ENCODE data around the gene NFKBIE. TPM values are rescaled to one million over a fixed set of nuclear protein-coding genes. Genes with fewer than 3 reads are reported as not detected.

NFKBIE gene
- total and polyA plus RNA-seq, 9 of the 15 experiments (the other 6 are each of a cell fraction or from before 2014, with no cell fraction given): 2.1 to 16.4 (median 11.7) TPM

DNA sequence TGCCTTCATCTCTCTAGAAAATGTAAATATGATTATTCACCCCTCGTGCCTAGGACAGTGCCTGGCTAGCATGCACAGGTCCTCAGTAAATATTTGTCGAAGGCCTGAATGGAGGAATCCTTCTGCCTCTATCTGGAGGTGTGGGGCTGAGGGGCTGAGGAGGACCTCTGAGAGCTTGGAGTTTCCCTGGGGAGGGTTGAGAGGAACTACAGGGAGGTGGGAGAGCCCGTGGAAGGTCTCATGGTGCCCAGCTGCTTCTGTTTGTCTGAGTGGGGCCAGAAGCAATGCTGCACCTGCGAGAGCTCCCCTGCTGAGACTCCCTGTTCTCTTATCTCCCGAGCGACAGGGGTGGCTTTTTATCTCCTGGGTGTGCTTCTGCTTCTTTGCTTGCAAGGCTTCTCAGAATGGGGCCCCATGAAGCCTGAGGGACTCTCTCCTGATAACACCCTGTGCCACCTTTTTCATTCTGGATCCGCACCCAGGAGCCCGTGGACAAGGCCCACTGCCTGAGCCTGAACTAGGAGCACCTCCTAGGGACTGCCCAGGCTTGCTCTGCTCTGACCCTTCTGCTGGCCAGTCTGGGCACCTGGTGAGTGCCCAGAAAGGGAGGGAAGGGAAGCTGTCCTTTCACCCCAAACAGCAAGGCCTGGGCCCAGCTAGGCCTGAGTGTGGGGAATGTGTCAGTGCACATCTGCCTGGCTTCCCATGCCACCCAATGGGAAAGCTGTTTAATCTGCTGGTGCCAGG lies 39.6 kb downstream of the NFKBIE start (continued):
- TF ChIP-seq AFF1 (IDR thresholded peaks at IDR 0.05; ENCODE audit: low read depth in 1 of 2, partially characterized antibody in 2 of 2): peak in 1 of 2 experiments; percentile 87
- 0 out of 2 replicates have a peak, but pooled peaks have one; percentile 74 for TF ChIP-seq ZNF133 (CRISPR knock-in tag; IDR thresholded peaks at IDR 0.05)
- TF ChIP-seq TEAD4 (IDR thresholded peaks at IDR 0.05; ENCODE audit: low read length): peak; percentile 97
- no peak for TF ChIP-seq TEAD4 (CRISPR knock-in tag; IDR thresholded peaks at IDR 0.05; ENCODE audit: borderline replicate concordance)
- 0 out of 2 replicates have a peak, but pooled peaks have one; percentile 6 for TF ChIP-seq HIVEP1 (CRISPR knock-in tag; IDR thresholded peaks at IDR 0.05)
- peak; percentile 53; the same call in 1 of the 2 replicates for TF ChIP-seq ZKSCAN1 (IDR thresholded peaks at IDR 0.05; ENCODE audit: low read depth, low read length)
- TF ChIP-seq ZSCAN29 (IDR thresholded peaks at IDR 0.05): no peak
- TF ChIP-seq TAL1 (IDR thresholded peaks at IDR 0.05): peak; percentile 96
- TF ChIP-seq HMG20B (CRISPR knock-in tag; IDR thresholded peaks at IDR 0.05): no peak
- TF ChIP-seq MTF1 (CRISPR knock-in tag; IDR thresholded peaks at IDR 0.05; ENCODE audit: borderline replicate concordance): peak; percentile 40; the same call in 1 of the 2 replicates
- TF ChIP-seq, protein P1, sequence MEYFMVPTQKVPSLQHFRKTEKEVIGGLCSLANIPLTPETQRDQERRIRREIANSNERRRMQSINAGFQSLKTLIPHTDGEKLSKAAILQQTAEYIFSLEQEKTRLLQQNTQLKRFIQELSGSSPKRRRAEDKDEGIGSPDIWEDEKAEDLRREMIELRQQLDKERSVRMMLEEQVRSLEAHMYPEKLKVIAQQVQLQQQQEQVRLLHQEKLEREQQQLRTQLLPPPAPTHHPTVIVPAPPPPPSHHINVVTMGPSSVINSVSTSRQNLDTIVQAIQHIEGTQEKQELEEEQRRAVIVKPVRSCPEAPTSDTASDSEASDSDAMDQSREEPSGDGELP (CRISPR knock-in tag; IDR thresholded peaks at IDR 0.05; ENCODE audit: borderline replicate concordance): peak; percentile 88
- TF ChIP-seq ZNF561 (CRISPR knock-in tag; conservative IDR thresholded peaks at IDR 0.05): 0 out of 2 replicates have a peak, but pooled peaks have one; percentile 60
- TF ChIP-seq, protein P2, sequence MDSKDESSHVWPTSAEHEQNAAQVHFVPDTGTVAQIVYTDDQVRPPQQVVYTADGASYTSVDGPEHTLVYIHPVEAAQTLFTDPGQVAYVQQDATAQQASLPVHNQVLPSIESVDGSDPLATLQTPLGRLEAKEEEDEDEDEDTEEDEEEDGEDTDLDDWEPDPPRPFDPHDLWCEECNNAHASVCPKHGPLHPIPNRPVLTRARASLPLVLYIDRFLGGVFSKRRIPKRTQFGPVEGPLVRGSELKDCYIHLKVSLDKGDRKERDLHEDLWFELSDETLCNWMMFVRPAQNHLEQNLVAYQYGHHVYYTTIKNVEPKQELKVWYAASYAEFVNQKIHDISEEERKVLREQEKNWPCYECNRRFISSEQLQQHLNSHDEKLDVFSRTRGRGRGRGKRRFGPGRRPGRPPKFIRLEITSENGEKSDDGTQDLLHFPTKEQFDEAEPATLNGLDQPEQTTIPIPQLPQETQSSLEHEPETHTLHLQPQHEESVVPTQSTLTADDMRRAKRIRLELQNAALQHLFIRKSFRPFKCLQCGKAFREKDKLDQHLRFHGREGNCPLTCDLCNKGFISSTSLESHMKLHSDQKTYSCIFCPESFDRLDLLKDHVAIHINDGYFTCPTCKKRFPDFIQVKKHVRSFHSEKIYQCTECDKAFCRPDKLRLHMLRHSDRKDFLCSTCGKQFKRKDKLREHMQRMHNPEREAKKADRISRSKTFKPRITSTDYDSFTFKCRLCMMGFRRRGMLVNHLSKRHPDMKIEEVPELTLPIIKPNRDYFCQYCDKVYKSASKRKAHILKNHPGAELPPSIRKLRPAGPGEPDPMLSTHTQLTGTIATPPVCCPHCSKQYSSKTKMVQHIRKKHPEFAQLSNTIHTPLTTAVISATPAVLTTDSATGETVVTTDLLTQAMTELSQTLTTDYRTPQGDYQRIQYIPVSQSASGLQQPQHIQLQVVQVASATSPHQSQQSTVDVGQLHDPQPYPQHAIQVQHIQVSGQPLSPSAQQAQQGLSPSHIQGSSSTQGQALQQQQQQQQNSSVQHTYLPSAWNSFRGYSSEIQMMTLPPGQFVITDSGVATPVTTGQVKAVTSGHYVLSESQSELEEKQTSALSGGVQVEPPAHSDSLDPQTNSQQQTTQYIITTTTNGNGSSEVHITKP (IDR thresholded peaks at IDR 0.05; ENCODE audit: partially characterized antibody): peak; percentile 91
- no peak; the same call in 1 of the 2 replicates for TF ChIP-seq HSF4 (CRISPR knock-in tag; IDR thresholded peaks at IDR 0.05; ENCODE audit: borderline replicate concordance)
- peak; percentile 94 for TF ChIP-seq DMBX1 (CRISPR knock-in tag; IDR thresholded peaks at IDR 0.05; ENCODE audit: borderline replicate concordance)
- no peak for TF ChIP-seq RBM25 (IDR thresholded peaks at IDR 0.05; ENCODE audit: low read depth, low read length, severe bottlenecking)
